Memory B cell (primary cell): ENCODE data around the gene PDZRN3.

ENCODE experiments used
- ATAC-seq: fragments of 150-1000 bp; cut with Tn5 transposase; 2 replicates; pipeline ENCODE4 v1.10.0; 2021; ENCODE audit warnings: low read depth, mild to moderate bottlenecking, moderate library complexity
- DNase-seq, 2 donors: peaks; one replicate each; pipeline ENCODE4 v3.0.0; 2022; ENCODE audit warnings: low spot score in 2 of 2
- H3K27ac Mint-ChIP-seq: one replicate; pipeline ENCODE4 v1.8.0; 2022; ENCODE audit warnings: mild to moderate bottlenecking, moderate library complexity, mixed read lengths
- H3K27me3 Mint-ChIP-seq: one replicate; pipeline ENCODE4 v1.8.0; 2022; ENCODE audit warnings: mixed read lengths
- H3K36me3 Mint-ChIP-seq: one replicate; pipeline ENCODE4 v1.8.0; 2022; ENCODE audit warnings: mild to moderate bottlenecking, mixed read lengths
- H3K4me1 Mint-ChIP-seq: one replicate; pipeline ENCODE4 v1.8.0; 2022; ENCODE audit warnings: mixed read lengths
- H3K4me3 Mint-ChIP-seq: one replicate; pipeline ENCODE4 v1.8.0; 2022; ENCODE audit warnings: mild to moderate bottlenecking, moderate library complexity, mixed read lengths
- H3K9me3 Mint-ChIP-seq: one replicate; pipeline ENCODE4 v1.8.0; 2022; ENCODE audit warnings: mixed read lengths

PDZRN3 gene

GRCh38 chr3:73361591-73361990 is 263.1 kb downstream of the PDZRN3 start:
- H3K27me3 Mint-ChIP-seq = peaks cover 2% of the 10 kb centered on the region
- no peak overlapping the region for H3K27ac Mint-ChIP-seq
- peaks cover 4% of the 10 kb centered on the region for H3K9me3 Mint-ChIP-seq
- DNase-seq = no peak
- no peaks in the 10 kb centered on the region for H3K4me1 Mint-ChIP-seq
- no peaks in the 10 kb centered on the region for H3K36me3 Mint-ChIP-seq
- no peak overlapping the region for H3K4me3 Mint-ChIP-seq
- ATAC-seq = no peak

- peaks cover 2% of the 10 kb centered on the region for H3K36me3 Mint-ChIP-seq
- DNase-seq = no peak
- H3K27ac Mint-ChIP-seq = no peak overlapping the region
- H3K27me3 Mint-ChIP-seq = peaks cover 9% of the 10 kb centered on the region
- H3K4me3 Mint-ChIP-seq = no peak overlapping the region
- no peaks in the 10 kb centered on the region for H3K4me1 Mint-ChIP-seq
- peaks cover 3% of the 10 kb centered on the region for H3K9me3 Mint-ChIP-seq
- ATAC-seq = no peak
Observed at GRCh38 chr3:73353649-73354217, 271.0 kb downstream of the PDZRN3 start.

- DNase-seq = no peak
- peaks cover 3% of the 10 kb centered on the region for H3K9me3 Mint-ChIP-seq
- peaks cover 10% of the 10 kb centered on the region for H3K27me3 Mint-ChIP-seq
- no peak overlapping the region for H3K4me3 Mint-ChIP-seq
- ATAC-seq = no peak
- no peak overlapping the region for H3K27ac Mint-ChIP-seq
- peaks cover 2% of the 10 kb centered on the region for H3K36me3 Mint-ChIP-seq
- no peaks in the 10 kb centered on the region for H3K4me1 Mint-ChIP-seq
Observed at GRCh38 chr3:73352841-73353645, 271.7 kb downstream of the PDZRN3 start.

GRCh38 chr3:73351423-73352071 is 273.2 kb downstream of the PDZRN3 start:
- H3K4me3 Mint-ChIP-seq = no peak overlapping the region
- ATAC-seq (no peak), DNase-seq (no peak)
- H3K27me3 Mint-ChIP-seq = peaks cover 9% of the 10 kb centered on the region
- H3K36me3 Mint-ChIP-seq = peaks cover 2% of the 10 kb centered on the region
- no peak overlapping the region for H3K27ac Mint-ChIP-seq
- no peaks in the 10 kb centered on the region for H3K9me3 Mint-ChIP-seq
- no peaks in the 10 kb centered on the region for H3K4me1 Mint-ChIP-seq

GRCh38 chr3:73350996-73351395 is 273.7 kb downstream of the PDZRN3 start:
- Mint-ChIP-seq H3K36me3 (peaks cover 2% of the 10 kb centered on the region), H3K9me3 (no peaks in the 10 kb centered on the region), H3K4me1 (no peaks in the 10 kb centered on the region), H3K27ac (no peak overlapping the region), H3K4me3 (no peak overlapping the region), H3K27me3 (peaks cover 11% of the 10 kb centered on the region)
- ATAC-seq (no peak), DNase-seq (no peak)

GRCh38 chr3:73349657-73350056 is 275.1 kb downstream of the PDZRN3 start:
- Mint-ChIP-seq H3K4me3 (no peak overlapping the region), H3K36me3 (peaks cover 2% of the 10 kb centered on the region), H3K9me3 (no peaks in the 10 kb centered on the region), H3K27ac (no peak overlapping the region), H3K27me3 (peaks cover 14% of the 10 kb centered on the region), H3K4me1 (no peaks in the 10 kb centered on the region)
- ATAC-seq = no peak
- no peak for DNase-seq

GRCh38 chr3:73342077-73342476 is 282.7 kb downstream of the PDZRN3 start:
- DNase-seq = no peak
- Mint-ChIP-seq H3K9me3 (peaks cover 2% of the 10 kb centered on the region), H3K27me3 (peaks cover 7% of the 10 kb centered on the region), H3K36me3 (no peaks in the 10 kb centered on the region), H3K27ac (no peak overlapping the region), H3K4me3 (no peak overlapping the region), H3K4me1 (no peaks in the 10 kb centered on the region)
- ATAC-seq = no peak

GRCh38 chr3:73341272-73341935 is 283.3 kb downstream of the PDZRN3 start:
- H3K9me3 Mint-ChIP-seq = peaks cover 2% of the 10 kb centered on the region
- no peak overlapping the region for H3K27ac Mint-ChIP-seq
- H3K4me1 Mint-ChIP-seq = no peaks in the 10 kb centered on the region
- DNase-seq (no peak), ATAC-seq (no peak)
- peaks cover 7% of the 10 kb centered on the region for H3K27me3 Mint-ChIP-seq
- no peaks in the 10 kb centered on the region for H3K36me3 Mint-ChIP-seq
- no peak overlapping the region for H3K4me3 Mint-ChIP-seq

GRCh38 chr3:73332558-73332957 is 292.2 kb downstream of the PDZRN3 start:
- no peak overlapping the region for H3K4me3 Mint-ChIP-seq
- no peak overlapping the region for H3K27ac Mint-ChIP-seq
- no peak for ATAC-seq

More at GRCh38 chr3:73332558-73332957, 292.2 kb downstream of the PDZRN3 start:
- Mint-ChIP-seq H3K4me1 (no peaks in the 10 kb centered on the region), H3K27me3 (no peaks in the 10 kb centered on the region), H3K36me3 (no peaks in the 10 kb centered on the region), H3K9me3 (peaks cover 1% of the 10 kb centered on the region)
- no peak for DNase-seq
